ENCODE measurements around the gene PAXIP1. TPM values are rescaled to one million over a fixed set of nuclear protein-coding genes. Genes with fewer than 3 reads are reported as not detected.

Gene PAXIP1
- total and polyA plus RNA-seq, 2 donors (not counting 3 experiments of a cell fraction or from before 2014, with no cell fraction given) = 10.0 to 15.8 TPM

DNA sequence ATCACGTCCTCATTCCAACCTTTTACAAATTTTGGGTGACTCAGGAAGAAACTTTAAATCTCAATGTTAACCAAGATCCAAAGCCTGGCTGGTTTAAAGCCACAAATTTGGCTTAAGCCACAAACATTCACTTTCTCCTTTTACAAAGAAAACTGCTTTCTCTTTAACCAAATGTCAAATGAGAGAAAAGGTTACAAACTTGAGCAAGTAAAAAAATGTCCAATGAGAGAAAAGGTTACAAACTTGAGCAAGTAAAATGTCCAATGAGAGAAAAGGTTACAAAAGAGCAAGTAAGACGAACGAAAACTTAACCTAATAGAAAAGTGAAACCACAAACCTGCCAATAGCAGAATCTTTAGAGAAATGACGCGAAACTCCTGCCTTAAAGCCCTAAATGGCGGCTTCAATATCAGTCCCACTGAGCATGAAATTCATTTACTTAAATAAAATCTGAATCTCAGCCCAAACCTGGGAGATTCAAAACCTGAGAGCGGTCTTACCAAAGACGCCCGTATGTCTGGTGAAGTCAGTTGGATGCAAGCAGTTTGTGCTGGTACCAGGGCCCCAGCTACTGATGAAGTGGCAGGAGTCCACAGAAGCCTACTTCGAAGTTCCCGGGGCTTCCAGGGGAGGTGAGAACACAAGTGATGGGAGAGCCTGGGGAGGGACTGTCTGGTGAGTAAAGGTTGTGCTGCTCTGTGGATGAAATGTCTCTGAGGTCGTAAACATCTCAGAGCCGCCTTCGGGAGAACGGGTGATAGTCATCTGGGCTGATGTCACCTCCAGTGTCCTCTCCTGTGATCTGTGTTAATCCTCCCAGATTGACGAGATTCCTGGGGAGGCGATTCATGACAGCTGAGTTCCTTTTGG is 74.6 kb downstream of the PAXIP1 start:
- TF ChIP-seq EZH2 (IDR thresholded peaks at IDR 0.05; ENCODE audit: borderline replicate concordance, low read depth, low read length, severe bottlenecking) (no peak), POLR2AphosphoS5 (IDR thresholded peaks at IDR 0.05; ENCODE audit: insufficient read depth, low read depth, low read length) (no peak), FOS (IDR thresholded peaks at IDR 0.05; ENCODE audit: borderline replicate concordance, insufficient read depth, low read length) (no peak), POLR2A (IDR thresholded peaks at IDR 0.05; ENCODE audit: low read depth, low read length) (no peak), JUN (IDR thresholded peaks at IDR 0.05; ENCODE audit: borderline replicate concordance, insufficient read depth, insufficient read length, low read depth) (no peak), GATA2 (IDR thresholded peaks at IDR 0.05; ENCODE audit: insufficient read depth, insufficient read length, low read depth, low read length) (no peak), MYC (IDR thresholded peaks at IDR 0.05; ENCODE audit: low read depth, low read length) (no peak)
- TF ChIP-seq, protein P1, sequence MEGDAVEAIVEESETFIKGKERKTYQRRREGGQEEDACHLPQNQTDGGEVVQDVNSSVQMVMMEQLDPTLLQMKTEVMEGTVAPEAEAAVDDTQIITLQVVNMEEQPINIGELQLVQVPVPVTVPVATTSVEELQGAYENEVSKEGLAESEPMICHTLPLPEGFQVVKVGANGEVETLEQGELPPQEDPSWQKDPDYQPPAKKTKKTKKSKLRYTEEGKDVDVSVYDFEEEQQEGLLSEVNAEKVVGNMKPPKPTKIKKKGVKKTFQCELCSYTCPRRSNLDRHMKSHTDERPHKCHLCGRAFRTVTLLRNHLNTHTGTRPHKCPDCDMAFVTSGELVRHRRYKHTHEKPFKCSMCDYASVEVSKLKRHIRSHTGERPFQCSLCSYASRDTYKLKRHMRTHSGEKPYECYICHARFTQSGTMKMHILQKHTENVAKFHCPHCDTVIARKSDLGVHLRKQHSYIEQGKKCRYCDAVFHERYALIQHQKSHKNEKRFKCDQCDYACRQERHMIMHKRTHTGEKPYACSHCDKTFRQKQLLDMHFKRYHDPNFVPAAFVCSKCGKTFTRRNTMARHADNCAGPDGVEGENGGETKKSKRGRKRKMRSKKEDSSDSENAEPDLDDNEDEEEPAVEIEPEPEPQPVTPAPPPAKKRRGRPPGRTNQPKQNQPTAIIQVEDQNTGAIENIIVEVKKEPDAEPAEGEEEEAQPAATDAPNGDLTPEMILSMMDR (IDR thresholded peaks at IDR 0.05; ENCODE audit: extremely low read depth in 1 of 2, insufficient read depth in 1 of 2, low read depth in 1 of 2, low read length in 2 of 2) = no peak
- TF ChIP-seq, protein P2, sequence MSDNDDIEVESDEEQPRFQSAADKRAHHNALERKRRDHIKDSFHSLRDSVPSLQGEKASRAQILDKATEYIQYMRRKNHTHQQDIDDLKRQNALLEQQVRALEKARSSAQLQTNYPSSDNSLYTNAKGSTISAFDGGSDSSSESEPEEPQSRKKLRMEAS (IDR thresholded peaks at IDR 0.05; ENCODE audit: insufficient read depth, insufficient read length) = no peak
- Histone ChIP-seq H3K27ac (ENCODE audit: insufficient read depth, low read depth, low read length) (peak overlapping the region; percentile 49), H3K9ac (replicated peaks; ENCODE audit: extremely low read depth, insufficient read depth, low read length) (peak overlapping the region; percentile 75), H3K9me3 (replicated peaks; ENCODE audit: control insufficient read depth, insufficient read depth, low read length) (no peaks in the 10 kb centered on the region), H3K4me2 (ENCODE audit: insufficient read depth, low read length) (peak overlapping the region; percentile 99), H3K4me1 (ENCODE audit: control insufficient read depth, extremely low read depth, insufficient read depth, low read length) (peaks cover 8% of the 10 kb centered on the region), H3K4me3 (replicated peaks in 1 of 3; ENCODE audit: insufficient read depth in 1 of 3, low read depth in 1 of 3, low read length in 3 of 3) (peak overlapping the region; percentile 52 to 91 (median 89)), H2AFZ (ENCODE audit: low read depth, low read length) (peak overlapping the region; percentile 100), H3K79me2 (ENCODE audit: control insufficient read depth, insufficient read depth, low read length) (no peaks in the 10 kb centered on the region), H3K36me3 (ENCODE audit: control insufficient read depth in 2 of 2, extremely low read depth in 1 of 2, insufficient read depth in 2 of 2, low read length in 2 of 2) (no peaks in the 10 kb centered on the region), H3K9me1 (replicated peaks; ENCODE audit: control insufficient read depth, extremely low read depth, insufficient read depth, low read length) (no peaks in the 10 kb centered on the region), H4K20me1 (replicated peaks; ENCODE audit: control insufficient read depth, extremely low read depth, insufficient read depth, low read length) (no peaks in the 10 kb centered on the region), H3K27me3 (ENCODE audit: control insufficient read depth in 2 of 2, insufficient read depth in 2 of 2, low read length in 2 of 2) (peaks cover 0 to 5% of the 10 kb centered on the region in 2 experiments)
- ChIA-PET POLR2A (interaction anchor here (0.9 kb wide), 1 partner anchor 369 kb away, joined by 4 read pairs; the partner anchor contains the start of gene INSIG1), CTCF (interaction anchor here (0.8 to 4.6 kb wide), 31 partner anchors 9 to 839 kb away, joined by 3 to 62 read pairs (median 6); no protein-coding TSS in a partner anchor)
- intact Hi-C loops (cut with micrococcal nuclease) = loop anchor here (1.0 to 5.0 kb wide), 10 partner anchors 25 to 669 kb away; partner anchors contain the start of genes HTR5A, INSIG1 and PAXIP1
- BruUV-seq (replicated peaks) = TSS peak; percentile 56
- peak; percentile 94 for FAIRE-seq
- DNase-seq (ENCODE audit: low read depth, low spot score) = peak; percentile 99
- dilution Hi-C loops (cut with MboI; ENCODE audit: extremely low pct_ligation_motif_present, low sequenced_read_pairs) = no loop called here
